ENCODE data around the gene FBXO2. TPM values are rescaled to one million over a fixed set of nuclear protein-coding genes. Genes with fewer than 3 reads are reported as not detected.

The FBXO2 gene
- total RNA-seq, 2 donors from 2014 or later, result 14.1 to 16.9 TPM

DNA sequence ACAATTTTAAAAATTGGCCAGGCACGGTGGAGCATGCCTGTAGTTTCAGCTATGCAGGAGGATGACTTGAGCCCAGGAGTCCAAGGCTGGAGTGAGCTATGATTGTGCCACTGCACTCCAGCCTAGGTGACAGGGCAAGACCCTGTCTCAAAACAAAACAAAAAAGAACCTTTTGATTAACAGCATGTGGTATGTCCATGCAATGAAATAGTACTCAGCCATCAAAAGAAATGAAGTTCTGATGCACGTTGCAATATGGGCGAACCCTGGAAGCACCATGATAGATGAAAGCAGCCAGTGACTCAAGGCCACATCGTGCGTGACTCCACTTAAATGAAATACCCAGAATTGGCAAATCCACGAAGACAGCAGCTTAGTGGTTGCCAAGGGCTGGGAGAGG lies 47.5 kb downstream of the FBXO2 start:
- H3K9me3 ChIP-seq, result no peaks in the 10 kb centered on the region
- no peaks in the 10 kb centered on the region for H3K27me3 ChIP-seq (replicated peaks; ENCODE audit: insufficient read depth)
- no peak for DNase-seq (ENCODE audit: low spot score)
- no peak overlapping the region for H3K27ac ChIP-seq
- 89% methylated on average over 6 of the region's 6 CpGs for WGBS
- intact Hi-C loops (cut with DNase I), result no loop called here
- TF ChIP-seq, protein P1, sequence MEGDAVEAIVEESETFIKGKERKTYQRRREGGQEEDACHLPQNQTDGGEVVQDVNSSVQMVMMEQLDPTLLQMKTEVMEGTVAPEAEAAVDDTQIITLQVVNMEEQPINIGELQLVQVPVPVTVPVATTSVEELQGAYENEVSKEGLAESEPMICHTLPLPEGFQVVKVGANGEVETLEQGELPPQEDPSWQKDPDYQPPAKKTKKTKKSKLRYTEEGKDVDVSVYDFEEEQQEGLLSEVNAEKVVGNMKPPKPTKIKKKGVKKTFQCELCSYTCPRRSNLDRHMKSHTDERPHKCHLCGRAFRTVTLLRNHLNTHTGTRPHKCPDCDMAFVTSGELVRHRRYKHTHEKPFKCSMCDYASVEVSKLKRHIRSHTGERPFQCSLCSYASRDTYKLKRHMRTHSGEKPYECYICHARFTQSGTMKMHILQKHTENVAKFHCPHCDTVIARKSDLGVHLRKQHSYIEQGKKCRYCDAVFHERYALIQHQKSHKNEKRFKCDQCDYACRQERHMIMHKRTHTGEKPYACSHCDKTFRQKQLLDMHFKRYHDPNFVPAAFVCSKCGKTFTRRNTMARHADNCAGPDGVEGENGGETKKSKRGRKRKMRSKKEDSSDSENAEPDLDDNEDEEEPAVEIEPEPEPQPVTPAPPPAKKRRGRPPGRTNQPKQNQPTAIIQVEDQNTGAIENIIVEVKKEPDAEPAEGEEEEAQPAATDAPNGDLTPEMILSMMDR (IDR thresholded peaks at IDR 0.05), result no peak
- TF ChIP-seq POLR2AphosphoS5 (IDR thresholded peaks at IDR 0.05) (no peak), POLR2A (IDR thresholded peaks at IDR 0.05) (no peak)
- no peaks in the 10 kb centered on the region for H3K36me3 ChIP-seq
- H3K4me1 ChIP-seq (replicated peaks), result no peaks in the 10 kb centered on the region
- H3K4me3 ChIP-seq, result no peak overlapping the region

DNA sequence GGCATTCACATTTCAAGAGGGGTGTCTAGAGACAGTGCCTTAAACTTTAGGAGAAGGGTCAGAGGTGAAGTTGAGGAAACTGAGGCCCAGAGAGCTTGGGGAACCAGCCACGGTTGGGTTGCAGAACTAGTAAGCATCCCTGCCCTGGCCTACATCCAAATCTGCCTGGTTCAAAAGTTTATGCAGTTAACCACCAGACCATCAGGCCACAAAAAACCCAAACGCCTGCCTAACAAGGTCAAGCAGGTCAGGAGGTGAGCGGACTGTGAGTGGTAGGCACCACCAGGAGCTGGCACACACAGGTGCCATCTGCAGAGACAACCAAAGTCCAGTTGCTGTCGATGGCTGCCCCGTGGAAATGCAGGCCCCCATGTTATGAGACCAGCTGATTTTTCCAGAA lies 51.2 kb downstream of the FBXO2 start:
- Histone ChIP-seq H3K9me3 (no peaks in the 10 kb centered on the region), H3K27me3 (replicated peaks; ENCODE audit: insufficient read depth) (no peaks in the 10 kb centered on the region), H3K4me1 (replicated peaks) (no peaks in the 10 kb centered on the region), H3K36me3 (no peaks in the 10 kb centered on the region), H3K27ac (no peak overlapping the region), H3K4me3 (no peak overlapping the region)
- no peak for TF ChIP-seq POLR2A (IDR thresholded peaks at IDR 0.05)
- no peak for TF ChIP-seq POLR2AphosphoS5 (IDR thresholded peaks at IDR 0.05)
- TF ChIP-seq, protein P1 (IDR thresholded peaks at IDR 0.05), result no peak
- intact Hi-C loops (cut with DNase I), result no loop called here
- no peak for DNase-seq (ENCODE audit: low spot score)
- 81% methylated on average over 5 of the region's 5 CpGs for WGBS

DNA sequence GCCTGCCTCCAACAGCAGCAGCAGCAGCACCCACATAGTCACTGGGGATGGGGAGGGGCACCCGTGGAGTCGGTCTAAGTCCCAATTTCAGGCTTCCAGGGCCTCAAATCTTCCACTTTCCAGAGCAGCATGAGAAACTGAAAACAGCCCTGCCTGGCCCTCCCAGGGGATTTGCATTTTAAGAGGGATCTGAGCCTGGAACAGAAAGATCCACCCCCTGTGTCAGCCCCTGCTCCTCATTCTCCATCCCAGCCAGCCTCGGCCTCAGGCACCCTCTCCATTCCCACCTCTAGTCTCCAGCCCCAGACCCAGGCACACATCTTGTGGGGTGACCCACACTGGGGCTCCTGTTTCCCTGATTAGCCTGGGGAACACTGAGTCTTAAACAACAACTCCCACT lies 51.8 kb downstream of the FBXO2 start:
- H3K36me3 ChIP-seq, result no peaks in the 10 kb centered on the region
- no peak overlapping the region for H3K27ac ChIP-seq
- TF ChIP-seq, protein P1 (IDR thresholded peaks at IDR 0.05), result no peak
- TF ChIP-seq POLR2AphosphoS5 (IDR thresholded peaks at IDR 0.05) (no peak), POLR2A (IDR thresholded peaks at IDR 0.05) (no peak)
- intact Hi-C loops (cut with DNase I), result no loop called here
- H3K4me3 ChIP-seq, result no peak overlapping the region
- no peak for DNase-seq (ENCODE audit: low spot score)
- no peaks in the 10 kb centered on the region for H3K4me1 ChIP-seq (replicated peaks)
- no peaks in the 10 kb centered on the region for H3K27me3 ChIP-seq (replicated peaks; ENCODE audit: insufficient read depth)
- WGBS, result 84% methylated on average over 3 of the region's 3 CpGs
- no peaks in the 10 kb centered on the region for H3K9me3 ChIP-seq

DNA sequence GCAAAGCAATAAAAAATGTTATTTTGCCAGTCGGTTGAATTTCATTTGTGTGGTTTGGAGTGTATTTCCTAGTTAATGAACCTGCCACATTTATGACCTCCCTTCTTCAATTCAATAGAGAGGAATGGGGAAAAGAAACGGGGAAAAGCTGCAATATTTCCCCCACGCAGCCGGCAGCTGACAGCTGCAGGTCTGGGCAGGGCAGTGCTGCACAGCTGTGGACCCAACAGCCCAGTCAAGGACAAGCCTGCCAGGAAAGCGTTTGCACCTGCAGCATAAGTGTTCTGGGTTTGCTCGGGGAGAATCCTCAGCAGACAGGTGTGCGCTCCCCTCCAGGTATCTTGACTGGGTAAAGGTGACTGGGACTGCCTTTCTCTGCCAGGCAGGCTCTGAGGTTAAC lies 53.4 kb downstream of the FBXO2 start:
- 34% methylated on average over 7 of the region's 7 CpGs for WGBS

More for the DNA sequence above, 53.4 kb downstream of the FBXO2 start:
- Histone ChIP-seq H3K4me3 (no peak overlapping the region), H3K4me1 (replicated peaks) (no peaks in the 10 kb centered on the region), H3K9me3 (no peaks in the 10 kb centered on the region), H3K27me3 (replicated peaks; ENCODE audit: insufficient read depth) (no peaks in the 10 kb centered on the region), H3K36me3 (no peaks in the 10 kb centered on the region), H3K27ac (no peak overlapping the region)
- intact Hi-C loops (cut with DNase I), result no loop called here
- DNase-seq (ENCODE audit: low spot score), result no peak
- TF ChIP-seq, protein P1 (IDR thresholded peaks at IDR 0.05), result no peak
- TF ChIP-seq POLR2AphosphoS5 (IDR thresholded peaks at IDR 0.05) (no peak), POLR2A (IDR thresholded peaks at IDR 0.05) (no peak)

Measured in prostate gland (tissue), 2 donors.